B cell (primary cell): ENCODE measurements around the gene CPM.

Experiments
- CTCF ChIP-seq: fragments of 200-600 bp; IDR thresholded peaks from one replicate; pipeline ENCODE4 v1.8.0; 2022; ENCODE audit warnings: antibody characterized with exemption, mild to moderate bottlenecking
- EZH2 ChIP-seq: IDR thresholded peaks from 2 replicates; pipeline ENCODE4 v1.6.1; 2012; ENCODE audit warnings: borderline replicate concordance, low read depth, mild to moderate bottlenecking, moderate library complexity, low read length; ENCODE audit not compliant: insufficient read depth, poor library complexity, severe bottlenecking

- no peak for TF ChIP-seq CTCF
- TF ChIP-seq EZH2: no peak
These were observed 107.3 kb downstream of the CPM start for GRCh38 chr12:68825569-68826217.
